ENCODE results near the gene TTC34.

TTC34 gene

DNA sequence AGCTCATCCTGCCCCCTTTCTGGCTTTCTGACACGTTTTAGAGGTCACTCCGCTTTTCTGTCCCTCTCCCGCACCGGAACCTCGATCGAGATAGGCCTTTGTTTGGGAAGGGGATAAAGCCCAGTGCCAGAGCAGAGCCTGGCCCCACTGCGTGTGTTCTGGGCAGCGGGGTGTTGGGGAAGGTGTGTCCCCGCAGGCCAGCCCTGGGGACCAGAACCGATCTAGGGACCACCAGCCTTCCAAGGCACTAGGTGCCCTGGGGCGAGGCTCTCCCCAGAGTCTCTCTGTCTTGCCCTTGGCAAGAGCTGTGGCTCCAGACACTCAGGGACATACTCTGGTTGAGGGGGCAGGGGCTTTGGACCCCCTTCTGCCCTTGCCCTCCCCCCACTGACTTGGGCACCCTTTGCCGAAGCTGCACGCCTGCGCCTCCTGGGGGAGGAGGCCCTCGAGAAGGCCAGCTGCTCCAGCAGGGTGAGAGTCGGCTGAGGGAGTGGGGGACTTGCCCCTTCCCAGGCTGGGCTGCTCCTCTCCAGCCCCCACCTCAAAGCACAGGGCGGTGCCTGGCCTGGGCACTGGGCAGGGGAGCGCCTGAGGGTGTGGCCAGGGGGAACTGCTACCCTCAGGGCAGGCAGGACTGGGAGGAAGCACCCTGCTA is 198.5 kb downstream of the TTC34 start:
- no peak for DNase-seq

DNA sequence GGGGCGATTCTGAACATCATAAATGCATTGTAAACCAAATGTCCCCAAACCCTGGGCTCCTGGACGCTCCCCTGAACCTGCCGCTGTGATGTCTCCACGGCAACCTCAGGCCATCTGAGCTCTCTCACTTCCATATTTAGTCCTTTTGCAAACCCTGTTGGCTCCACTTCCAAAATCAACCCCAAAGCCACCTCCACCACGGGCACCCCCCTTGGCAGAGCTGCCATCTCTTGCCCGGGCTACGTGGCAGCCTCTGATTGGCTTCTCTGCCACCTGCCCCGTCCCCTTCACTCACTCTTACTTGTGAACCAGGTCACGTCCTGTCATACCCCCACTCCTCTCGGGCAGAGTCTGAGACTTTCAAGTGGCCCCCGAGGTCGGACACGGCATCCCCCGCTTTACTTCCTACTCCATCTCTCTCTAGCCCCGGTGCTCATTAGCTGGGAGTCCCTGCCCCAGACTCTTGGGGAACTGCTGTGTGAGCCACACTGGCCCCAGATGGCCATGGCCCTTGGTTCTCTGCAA is 199.1 kb downstream of the TTC34 start:
- no peak for DNase-seq

DNA sequence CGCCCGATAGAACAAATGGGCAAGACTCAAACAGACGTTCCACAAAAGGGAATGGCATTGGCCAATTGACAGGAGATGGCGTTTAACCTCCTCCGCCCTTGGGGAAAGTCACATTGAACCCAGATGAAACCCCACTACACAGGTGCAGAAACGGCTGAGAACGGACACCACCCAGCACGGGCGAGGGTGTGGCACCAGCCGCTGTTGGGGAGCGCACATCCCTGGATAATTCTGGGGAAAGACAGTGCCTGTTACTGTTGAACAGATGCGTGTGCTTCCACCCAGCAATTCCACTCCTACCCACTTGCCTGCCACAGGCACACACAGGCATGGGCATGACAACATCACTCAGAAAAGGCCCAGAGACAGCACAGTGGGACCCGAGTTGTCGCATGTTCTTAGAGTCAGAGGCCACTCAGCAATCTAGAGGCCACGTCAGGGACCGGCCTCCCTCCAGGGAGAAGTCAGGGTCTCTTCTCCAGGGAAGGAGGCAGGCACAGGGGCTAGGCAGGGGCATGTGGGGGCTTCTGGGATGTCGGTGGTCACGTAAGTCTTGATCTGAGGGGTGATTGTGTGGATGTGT is 199.7 kb downstream of the TTC34 start:
- no peak for DNase-seq

DNA sequence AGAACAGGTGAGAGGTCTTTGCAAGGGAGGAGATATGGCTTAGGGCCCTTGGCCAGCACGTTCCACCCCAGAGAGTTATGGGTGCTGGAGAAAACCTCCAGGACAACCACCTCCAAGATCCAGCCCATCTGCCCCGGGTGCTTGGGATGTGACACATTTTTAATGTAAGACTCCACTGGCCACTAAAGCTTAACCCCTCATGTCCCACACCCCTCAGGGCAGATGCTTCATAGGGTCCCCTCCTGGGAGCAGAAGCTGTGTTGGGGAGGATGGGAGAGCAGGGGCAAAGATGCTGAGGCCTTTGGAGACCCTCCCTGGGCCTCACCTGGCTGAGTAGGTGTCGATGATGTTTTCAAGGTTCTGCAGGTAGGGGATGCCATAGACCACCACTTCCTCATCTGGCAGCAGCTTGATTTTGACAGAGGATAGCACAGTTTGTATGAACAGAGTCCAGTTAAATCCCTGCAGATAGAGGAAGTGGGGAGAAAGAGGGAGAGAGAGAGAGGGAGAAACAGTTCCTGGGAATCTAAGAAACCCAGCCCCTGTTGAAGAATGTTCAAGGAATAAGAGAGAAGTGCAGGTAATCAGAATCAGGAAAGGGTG is 203.1 kb downstream of the TTC34 start:
- no peak for DNase-seq

DNA sequence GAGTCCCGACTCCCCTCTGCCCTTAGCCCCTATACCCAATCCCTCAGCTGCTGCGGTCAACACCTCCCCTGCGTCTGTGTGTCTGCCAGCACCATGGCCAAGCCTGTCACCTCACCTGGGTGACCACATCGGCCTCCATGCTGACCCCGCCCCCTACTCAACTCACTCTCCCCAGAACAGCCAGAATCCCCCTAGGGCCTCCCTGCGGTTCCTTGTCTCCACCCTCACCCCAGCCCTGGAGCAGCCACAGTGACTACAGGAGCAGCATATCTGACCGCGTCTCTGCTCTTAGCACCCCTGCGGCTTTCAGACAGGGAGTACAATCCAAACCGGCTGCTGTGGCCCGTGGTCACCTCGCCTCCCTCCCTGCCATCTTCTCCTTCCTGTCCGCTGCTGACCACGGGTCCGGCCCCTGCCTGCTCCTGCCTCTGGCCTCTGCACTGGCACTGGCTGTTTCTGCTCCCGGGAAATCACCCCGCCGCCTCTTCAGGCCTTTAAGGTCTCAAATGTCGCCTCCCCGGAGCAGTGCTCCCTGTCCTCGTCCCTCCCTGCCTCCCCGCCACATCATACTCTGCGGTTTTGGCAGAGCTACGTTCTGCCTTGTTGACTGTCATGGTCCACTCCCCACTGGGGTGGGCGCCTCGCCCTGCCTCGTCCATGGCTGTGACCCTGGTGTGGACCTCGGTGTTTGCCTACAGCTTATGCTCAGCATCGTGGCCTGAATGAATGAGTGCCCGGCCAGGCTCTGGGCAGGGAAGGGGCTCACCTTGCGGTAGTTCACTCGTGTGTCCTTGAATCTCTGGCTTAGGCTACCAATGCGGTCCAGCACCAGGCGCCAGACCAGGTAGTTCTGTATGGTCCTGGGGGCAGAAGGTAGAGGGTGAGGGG is 203.8 kb downstream of the TTC34 start:
- DNase-seq: no peak

DNA sequence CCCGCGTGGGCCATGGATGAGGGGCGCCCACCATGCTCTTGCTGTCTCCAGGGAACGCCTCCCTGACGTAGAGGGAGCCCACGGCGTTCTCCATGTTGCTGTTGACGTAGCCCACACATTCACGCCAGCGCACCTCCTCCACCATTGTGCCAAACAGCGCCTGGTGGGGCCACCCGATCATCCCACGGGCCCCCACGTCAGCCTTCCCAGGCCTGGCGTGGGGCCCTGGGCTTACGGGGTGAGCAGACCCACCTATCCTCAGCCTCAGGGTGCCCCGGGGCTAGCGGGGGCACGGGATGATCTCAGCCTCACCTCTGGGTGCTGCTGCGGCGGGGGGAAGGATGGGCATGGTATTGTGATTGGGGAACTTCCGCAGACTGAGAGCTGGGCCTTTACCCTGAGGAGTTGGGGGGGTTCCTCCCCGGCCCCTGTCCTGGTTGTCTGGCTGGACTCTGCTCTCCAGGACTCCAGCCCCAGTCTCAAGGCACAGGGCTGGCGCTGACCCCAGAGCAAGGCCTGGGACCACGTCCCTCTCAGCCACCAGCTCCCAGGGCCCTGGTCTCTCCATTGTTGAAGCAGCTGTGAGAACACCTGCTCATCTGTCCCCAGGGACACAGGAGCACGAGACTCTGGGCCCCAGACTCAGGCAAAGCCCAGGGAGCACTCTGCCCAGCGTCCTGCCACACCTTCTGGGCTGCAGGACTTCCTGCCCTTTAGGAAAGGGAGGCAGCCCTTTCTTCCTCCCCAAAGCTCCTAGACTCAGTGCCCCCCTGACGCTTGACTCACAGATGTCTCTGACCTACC is 204.8 kb downstream of the TTC34 start:
- DNase-seq: no peak

DNA sequence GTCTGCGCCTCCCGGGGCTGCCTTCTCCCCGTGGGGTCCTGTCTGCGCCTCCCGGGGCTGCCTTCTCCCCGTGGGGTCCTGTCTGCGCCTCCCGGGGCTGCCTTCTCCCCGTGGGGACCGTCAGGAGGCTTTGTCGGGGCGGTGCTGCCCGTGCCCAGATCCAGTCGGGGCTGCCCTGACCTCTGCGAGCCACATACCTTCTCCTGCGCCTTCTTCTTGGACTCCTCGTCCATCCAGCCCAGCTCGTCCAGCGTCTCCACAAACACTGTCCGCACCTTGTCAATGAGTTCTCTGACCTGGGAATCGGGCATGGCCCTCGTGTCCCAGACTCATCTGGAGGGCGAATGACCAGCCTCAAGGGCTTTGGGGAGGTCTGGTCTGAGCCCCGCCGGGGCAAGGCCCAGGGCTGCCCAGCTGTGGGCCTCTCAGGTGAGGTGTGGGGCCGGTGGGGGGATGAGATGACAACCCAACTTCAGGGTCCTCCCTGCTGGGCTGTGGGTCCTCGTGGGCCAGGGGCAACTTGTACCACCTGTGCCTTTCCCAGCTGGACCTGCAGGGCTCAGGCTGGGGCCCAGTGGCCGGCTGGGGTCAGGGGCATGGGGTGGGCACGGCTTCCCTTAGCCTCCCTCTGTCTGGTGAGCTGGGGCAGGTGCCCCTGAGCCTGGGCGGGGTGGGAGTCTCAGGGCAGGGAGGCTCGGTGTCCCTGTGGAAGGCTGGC is 205.5 kb downstream of the TTC34 start:
- no peak for DNase-seq

DNA sequence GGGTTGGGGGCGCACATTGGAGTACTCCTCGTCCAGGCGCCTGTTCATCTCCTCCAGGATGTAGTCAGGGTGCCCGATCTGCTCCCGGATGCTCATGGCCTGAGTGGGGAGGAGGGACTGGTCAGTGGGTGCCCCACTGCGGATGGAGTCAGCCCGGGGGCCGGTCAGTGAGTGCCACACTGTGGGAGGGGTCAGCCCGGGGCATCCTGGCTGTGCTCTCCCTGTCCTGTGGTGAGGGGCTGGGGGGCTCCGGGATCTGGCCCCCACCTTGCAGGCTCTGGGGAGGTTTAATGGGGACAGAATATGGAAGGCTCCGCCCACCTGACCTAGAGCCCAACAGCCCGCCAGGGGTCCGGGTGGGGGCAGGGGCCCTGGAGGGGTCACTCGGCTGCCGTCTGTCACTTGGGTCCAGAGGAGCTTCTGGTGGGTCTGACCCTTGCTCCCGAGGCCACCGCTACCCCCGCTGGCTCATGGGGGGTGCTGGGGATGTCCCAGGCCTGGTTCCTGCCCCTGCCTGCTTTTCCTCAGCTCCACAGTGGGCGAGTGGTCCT is 206.2 kb downstream of the TTC34 start:
- DNase-seq: no peak

DNA sequence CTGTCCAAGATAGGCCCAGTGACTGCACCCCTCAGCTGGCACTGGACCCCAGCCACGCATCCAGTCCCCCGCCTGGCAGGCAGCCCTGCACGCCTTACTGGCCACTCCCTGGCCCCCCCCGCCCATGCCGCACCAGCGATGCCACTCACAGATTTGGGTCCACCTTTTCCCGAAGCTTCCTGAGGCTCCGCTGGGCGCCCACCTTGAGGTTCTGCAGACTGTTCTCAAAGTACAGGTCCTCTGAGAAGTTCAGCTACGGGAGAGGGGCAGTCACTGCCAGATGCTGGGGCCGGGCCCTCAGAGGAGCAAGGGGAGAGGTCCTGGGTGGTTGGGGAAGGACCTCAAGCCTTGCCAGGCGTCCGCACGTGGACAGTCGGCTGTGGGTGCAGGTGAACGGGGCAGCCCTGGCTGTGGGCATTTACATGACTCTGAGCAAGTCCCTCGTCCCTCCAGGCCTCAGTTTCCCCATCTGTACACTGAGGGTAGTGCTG is 206.8 kb downstream of the TTC34 start:
- no peak for DNase-seq

DNA sequence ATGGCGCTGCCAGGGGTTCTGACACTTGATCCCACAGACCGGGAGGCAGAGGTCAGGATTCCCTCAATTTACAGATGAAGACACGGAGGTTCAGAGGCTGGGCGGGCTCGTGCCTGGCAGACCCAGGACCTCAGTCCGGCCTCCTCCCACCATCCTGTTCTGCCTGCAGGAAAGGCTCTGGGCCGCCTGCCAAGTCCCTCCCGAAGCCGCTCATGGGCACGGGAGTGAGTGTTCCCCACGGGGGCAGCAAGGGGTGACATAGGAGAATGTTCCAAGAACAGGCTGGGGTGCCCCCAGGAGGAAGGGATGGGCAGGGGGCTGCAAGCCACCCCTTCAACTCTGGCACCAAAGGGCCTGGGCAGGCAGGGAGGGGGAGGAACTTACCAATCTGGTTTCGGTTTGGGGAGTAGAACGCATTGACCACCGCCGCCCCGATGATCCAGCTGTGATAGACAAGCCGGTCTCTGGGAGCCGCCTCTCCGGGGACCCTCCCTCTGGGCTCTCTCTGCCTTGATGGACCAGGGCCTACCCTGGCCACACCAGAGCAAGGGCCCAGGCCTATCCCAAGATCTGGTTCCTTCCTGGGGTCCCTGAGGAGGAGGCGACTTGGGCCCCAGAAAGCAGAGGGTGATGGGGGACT is 207.4 kb downstream of the TTC34 start:
- DNase-seq: peak in 1 of 2 experiments; percentile 16

DNA sequence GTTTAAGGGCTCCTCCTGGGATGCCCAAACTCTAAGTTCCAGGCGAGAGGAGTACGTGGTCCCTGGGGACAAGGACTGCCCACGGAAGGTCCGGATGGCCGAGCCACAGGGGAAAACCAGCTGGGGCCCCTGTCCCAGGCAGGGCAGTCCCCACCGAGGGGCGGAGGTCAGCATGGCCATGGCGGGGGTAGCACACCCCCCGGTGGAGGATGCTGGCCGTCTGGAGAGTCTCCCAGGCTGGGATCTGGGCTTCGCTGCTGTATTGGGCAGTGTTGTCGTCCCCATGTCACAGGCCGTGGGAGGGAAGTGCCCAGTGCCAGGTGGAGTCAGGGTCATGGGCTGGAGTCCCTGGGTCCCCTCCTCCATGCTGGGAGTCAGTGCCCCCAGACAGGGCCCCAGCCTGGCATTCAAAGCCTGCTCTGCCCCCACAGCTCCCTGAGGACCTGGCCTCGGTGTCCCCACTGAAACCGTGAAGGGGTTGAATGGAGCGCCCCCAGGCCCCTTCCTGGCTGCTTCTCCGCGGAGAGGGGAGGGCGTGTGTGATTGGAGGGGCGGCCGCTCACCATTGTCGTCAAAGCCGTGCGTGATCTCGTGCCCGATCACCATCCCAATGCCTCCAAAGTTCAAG is 208.1 kb downstream of the TTC34 start:
- DNase-seq: no peak

DNA sequence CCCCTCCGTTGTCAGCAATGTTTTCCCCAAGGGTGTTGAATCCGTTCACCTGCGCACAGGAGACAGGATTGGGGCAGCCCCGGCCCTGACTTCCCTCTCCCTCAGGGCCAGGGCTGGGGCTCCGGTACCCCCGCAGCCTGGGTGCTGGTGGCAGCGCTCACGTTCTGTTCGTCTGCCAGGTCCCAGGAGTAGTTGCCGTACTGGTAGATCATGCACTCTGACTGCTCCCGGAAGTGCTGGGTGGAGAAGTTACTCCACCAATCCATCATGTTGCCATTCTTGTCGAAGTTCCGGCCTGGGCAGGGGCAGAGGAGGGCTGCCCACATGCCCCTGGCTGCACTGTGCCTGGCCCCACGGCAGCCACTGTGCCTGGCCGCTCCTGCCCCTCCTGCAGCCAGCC is 208.8 kb downstream of the TTC34 start:
- no peak for DNase-seq

DNA sequence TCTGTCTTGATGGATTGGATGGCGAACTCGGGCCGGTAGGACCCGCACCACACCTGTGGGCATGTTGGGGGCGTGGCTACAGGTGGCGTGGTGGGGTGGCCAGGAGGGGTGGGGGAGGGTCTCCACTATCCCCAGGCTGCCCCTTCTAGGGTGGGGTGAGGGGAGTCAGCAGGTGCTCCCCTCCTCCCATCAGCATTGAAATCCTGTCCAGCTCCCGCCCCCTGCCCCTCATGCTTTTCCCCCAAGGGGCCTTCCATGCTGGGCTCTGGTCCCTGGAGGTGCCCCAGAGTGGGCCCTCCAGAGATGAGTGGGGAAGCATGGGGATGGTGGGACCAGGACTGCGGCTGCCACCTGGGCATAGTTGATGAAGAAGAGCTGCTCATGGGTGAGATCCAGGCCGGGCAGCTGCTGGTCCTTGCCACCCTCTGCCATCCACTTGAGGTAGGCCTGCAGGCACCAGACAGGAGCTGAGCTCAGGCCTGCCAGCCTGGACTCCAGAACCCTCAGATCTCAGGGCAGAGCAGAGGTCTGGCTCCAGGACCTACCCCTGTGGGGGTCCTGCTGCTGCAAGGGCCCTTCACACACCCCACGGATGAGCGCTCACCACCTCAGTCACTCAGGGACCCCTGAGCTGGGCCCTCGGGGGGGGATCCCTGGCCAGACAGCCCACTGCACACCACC is 209.8 kb downstream of the TTC34 start:
- no peak for DNase-seq

DNA sequence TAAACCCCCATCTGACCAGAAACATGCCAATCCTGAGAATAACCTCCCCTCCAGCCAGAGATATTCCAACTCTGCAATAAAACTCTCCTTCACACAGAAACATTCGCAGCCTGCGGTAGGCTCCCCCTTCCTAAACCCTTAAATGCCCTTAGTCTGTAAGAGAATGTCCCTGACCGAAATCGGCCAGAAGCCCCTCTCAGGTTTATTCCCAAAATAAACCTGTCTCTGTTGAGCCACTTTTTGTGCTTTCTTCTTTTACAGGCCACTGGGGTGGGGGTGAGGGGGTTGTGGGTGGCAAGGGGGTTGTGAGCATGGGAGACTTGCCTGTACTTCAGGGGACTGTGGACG is 210.3 kb downstream of the TTC34 start:
- no peak for DNase-seq

DNA sequence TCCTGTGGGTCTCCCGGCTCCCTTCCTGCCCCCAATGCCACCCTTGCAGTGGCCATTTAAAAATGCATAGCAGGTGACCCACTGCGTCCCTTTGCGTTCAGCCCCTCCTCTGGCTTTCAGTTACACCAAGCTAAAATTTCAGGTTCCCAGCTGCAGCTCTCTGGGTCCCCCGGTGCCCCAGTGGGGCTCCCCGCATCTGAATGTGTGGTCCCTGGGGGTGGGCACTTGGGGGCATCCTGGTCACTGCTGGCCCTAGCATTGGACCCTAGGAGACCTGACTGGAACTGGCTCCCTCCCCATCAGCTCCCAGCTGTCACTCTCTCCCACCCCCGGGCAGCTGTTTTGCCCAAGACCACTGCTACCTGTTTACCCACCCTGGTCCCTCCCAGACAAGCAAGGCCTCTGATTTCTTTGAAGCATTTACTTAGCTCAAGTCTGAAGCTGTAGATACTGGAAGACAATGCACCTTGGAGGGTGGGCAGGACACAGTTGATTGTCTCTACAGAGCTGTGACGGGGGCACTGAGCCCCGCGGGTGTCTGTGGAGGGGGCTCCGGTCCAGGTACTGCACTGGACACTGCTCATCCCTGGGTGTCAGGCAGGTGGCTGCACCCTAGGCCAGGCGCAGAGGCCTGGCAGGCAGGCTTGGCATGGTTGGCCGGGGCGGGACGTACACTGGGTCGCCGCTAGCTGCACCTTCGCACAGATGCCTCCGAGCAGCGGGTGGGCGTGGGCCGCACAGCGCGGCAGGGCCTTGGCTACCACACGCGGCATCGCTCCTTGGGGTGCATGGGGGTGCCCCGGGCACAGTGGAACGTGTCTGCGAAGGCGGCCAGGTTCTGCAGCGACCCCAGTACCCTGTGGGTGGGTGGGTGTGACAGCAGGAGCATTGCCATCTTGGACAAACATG is 211.0 kb downstream of the TTC34 start:
- DNase-seq: no peak

DNA sequence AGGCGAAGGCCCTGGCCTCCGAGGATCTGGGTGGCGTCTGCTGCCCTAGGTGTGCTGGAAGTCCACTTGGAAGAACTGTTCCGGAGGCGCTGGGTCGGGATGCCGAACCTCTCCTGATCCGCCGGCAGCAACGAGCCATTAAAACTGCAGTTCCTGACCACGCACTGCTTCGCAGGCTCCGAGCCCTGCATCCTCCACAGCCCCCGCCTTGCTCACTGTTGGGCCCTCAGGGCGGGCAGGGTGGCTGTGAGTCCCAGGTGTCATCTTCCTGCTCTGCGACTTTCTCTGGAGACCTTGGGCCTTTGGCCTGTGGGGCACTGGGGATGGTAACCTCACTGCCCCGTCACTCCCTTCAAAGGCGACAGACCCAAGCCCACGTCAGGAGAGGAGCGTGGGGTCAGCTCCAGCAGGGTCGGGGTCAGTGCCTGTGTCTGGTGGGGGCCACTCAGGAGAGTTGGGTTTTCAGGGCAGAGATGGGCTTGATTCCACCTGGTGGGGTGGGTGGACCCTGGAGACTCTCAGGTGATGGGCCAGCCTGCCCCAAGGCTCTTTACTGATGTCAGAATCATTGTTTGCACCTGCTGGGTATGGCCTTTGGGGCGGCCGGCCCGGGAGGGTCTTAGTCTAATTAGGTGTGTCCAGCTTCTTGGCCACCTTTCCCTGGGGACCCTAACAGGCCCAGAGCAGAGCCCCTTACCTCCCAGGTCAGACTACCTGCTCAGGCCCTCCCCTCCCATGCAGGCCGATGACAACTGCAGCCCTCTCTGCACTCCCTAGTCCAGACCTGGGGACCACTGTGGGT is 211.9 kb downstream of the TTC34 start:
- DNase-seq: no peak

DNA sequence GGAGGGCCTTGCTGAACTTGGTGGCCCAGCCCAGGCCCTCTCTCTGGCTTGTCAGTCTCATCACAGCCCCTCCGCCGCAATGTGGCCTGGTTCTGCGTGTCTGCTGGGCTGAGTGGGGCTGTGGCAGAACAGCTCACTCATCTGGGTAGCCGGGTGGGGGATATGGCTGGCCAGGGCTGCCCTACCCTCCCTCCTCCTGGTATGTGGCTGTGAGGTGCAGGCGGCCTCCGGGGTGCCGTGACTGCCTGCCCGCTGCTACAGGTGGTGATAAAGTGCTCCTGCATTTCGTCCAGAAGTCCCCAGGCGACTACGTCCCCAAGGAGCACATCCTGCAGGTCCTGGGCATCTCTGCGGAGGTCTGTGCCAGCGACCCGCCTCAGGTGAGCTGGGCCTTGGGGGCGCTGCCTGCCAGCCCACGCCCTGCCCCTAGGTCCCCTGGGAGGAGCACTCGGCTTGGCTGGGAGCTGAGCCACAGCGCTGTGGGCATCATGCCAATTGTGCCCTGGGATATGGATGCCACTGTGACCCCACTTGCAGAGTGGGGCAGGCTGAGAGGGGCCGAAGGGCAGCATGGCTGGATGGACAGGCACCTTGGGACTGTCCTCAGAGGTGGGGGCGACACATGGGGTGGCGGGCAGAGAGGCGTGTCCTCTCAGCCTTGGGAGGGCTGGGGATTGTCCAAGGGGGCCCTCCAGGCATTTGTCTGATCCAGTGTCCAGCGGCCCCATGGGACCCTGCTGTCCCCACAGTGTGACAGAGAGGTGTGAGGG is 212.6 kb downstream of the TTC34 start:
- no peak for DNase-seq

Measured in Kasumi-1 (cell line).